Liver (tissue), 3 donors: ENCODE results near the gene TYW1.
"Not testable (repeated sequence)": the region's sequence is repeated elsewhere in the genome, so short reads cannot be mapped to it uniquely, and the experiment has no call there.

Experiments
- CTCF ChIP-seq: fragments of 150-350 bp; IDR thresholded peaks from 2 replicates; pipeline ENCODE4 v1.5.1; 2017; ENCODE audit warnings: improper control_type of control experiment, low read depth, low read length; ENCODE audit not compliant: missing input control
- EGR1 ChIP-seq, 2 donors: IDR thresholded peaks; 2 replicates each; pipeline ENCODE4 v1.6.1; 2016 to 2018; ENCODE audit warnings: antibody characterized with exemption in 2 of 2, low read depth in 2 of 2
- FOXA1 ChIP-seq: IDR thresholded peaks from 2 replicates; pipeline ENCODE4 v1.6.1; 2016; ENCODE audit warnings: antibody characterized with exemption
- GABPA ChIP-seq, 2 donors: IDR thresholded peaks in 1 of 2; conservative IDR thresholded peaks in 1 of 2; 2 replicates each; pipeline ENCODE4 v1.6.1; 2016; ENCODE audit warnings: antibody characterized with exemption in 2 of 2, mild to moderate bottlenecking in 1 of 2, moderate library complexity in 1 of 2
- HNF4A ChIP-seq, 2 donors: conservative IDR thresholded peaks; 2 replicates each; pipeline ENCODE4 v1.6.1; 2016; ENCODE audit warnings: antibody characterized with exemption in 2 of 2, mild to moderate bottlenecking in 2 of 2
- HNF4G ChIP-seq: IDR thresholded peaks from 2 replicates; pipeline ENCODE4 v1.6.1; 2016; ENCODE audit warnings: antibody characterized with exemption
- JUND ChIP-seq, 2 donors: IDR thresholded peaks; 2 replicates each; pipeline ENCODE4 v1.6.1; 2016; ENCODE audit warnings: antibody characterized with exemption in 2 of 2
- MAX ChIP-seq: IDR thresholded peaks from 2 replicates; pipeline ENCODE4 v1.6.1; 2016; ENCODE audit warnings: antibody characterized with exemption
- REST ChIP-seq: IDR thresholded peaks from 2 replicates; pipeline ENCODE4 v1.6.1; 2016; ENCODE audit warnings: antibody characterized with exemption, mild to moderate bottlenecking
- SP1 ChIP-seq: IDR thresholded peaks from 2 replicates; pipeline ENCODE4 v1.6.1; 2018; ENCODE audit warnings: antibody characterized with exemption, mild to moderate bottlenecking
- TAF1 ChIP-seq: conservative IDR thresholded peaks from 2 replicates; pipeline ENCODE4 v1.6.1; 2016; ENCODE audit warnings: antibody characterized with exemption, mild to moderate bottlenecking
- YY1 ChIP-seq: IDR thresholded peaks from 2 replicates; pipeline ENCODE4 v1.6.1; 2016; ENCODE audit warnings: antibody characterized with exemption, mild to moderate bottlenecking
- ZBTB33 ChIP-seq: IDR thresholded peaks from 2 replicates; pipeline ENCODE4 v1.6.1; 2016; ENCODE audit warnings: antibody characterized with exemption
- donor health status: healthy.
- donor health status: healthy.

- not testable (repeated sequence) for TF ChIP-seq JUND (IDR thresholded peaks at IDR 0.05); CTCF; HNF4A (conservative IDR thresholded peaks at IDR 0.05); YY1; ZBTB33; HNF4G; GABPA (IDR thresholded peaks at IDR 0.05 in 1 of 2, conservative IDR thresholded peaks at IDR 0.05 in 1 of 2); SP1; MAX; EGR1 (IDR thresholded peaks at IDR 0.05; ENCODE audit: low read depth in 2 of 2); TAF1; REST; FOXA1
Observed at GRCh38 chr7:67226340-67226907, 229.8 kb downstream of the TYW1 start.
